SK-N-SH (cell line): ENCODE results near the gene TNFRSF19. TPM values are rescaled to one million over a fixed set of nuclear protein-coding genes. Genes with fewer than 3 reads are reported as not detected.

Experiments used
- CTCF ChIA-PET: fragments of 300-600, 350-600 bp; formaldehyde crosslinking; extraction: SDS; loops from one replicate; lab custom pipeline; 2021; lab: Yijun Ruan, JAX
- POLR2A ChIA-PET: fragments of 350-600 bp; sonication (Branson Sonifier 250); formaldehyde crosslinking; extraction: SDS; loops from one replicate; lab custom pipeline; 2020; ENCODE audit warnings: antibody characterized with exemption, inconsistent platforms; lab: Yijun Ruan, JAX
- DNase-seq: peaks from one replicate; pipeline ENCODE4 v3.0.0; 2012
- H2AFZ ChIP-seq: fragments of 200-600 bp; sonication (generic); 2 replicates; pipeline ENCODE4 v1.8.1; 2016; ENCODE audit warnings: antibody characterized with exemption, mild to moderate bottlenecking, low read depth
- H3F3A ChIP-seq: fragments of 200-600 bp; sonication (generic); replicated peaks from 2 replicates; pipeline ENCODE3; 2016; ENCODE audit warnings: antibody characterized with exemption, mild to moderate bottlenecking; ENCODE audit not compliant: insufficient read depth
- H3K27ac ChIP-seq, 2 experiments: fragments of 200-500 bp in 1 of 2; fragments of 200-600 bp in 1 of 2; sonication (Bioruptor generic) in 1 of 2; sonication (generic), shearing (Covaris generic) in 1 of 2; 2 replicates each; pipeline versions ENCODE4 v1.5.1 to v1.6.1; 2014 to 2016; ENCODE audit warnings: low read depth in 2 of 2, inconsistent platforms in 1 of 2, low read length in 1 of 2, mild to moderate bottlenecking in 1 of 2, mixed read lengths in 1 of 2
- H3K27me3 ChIP-seq: fragments of 200-600 bp; sonication (generic), shearing (Covaris generic); 2 replicates; pipeline ENCODE4 v1.6.1; 2016; ENCODE audit warnings: mixed run types; ENCODE audit not compliant: insufficient read depth
- H3K36me3 ChIP-seq, 2 experiments: fragments of 200-500 bp in 1 of 2; fragments of 200-600 bp in 1 of 2; sonication (Bioruptor generic) in 1 of 2; sonication (generic) in 1 of 2; replicated peaks in 1 of 2; 2 replicates each; pipeline versions ENCODE3 to v1.5.1; 2014 to 2016; ENCODE audit warnings: low read length in 1 of 2, mild to moderate bottlenecking in 1 of 2; ENCODE audit not compliant: insufficient read depth in 2 of 2, control insufficient read depth in 1 of 2
- H3K4me1 ChIP-seq, 2 experiments: fragments of 200-500 bp in 1 of 2; fragments of 200-600 bp in 1 of 2; sonication (Bioruptor generic) in 1 of 2; sonication (generic), shearing (Covaris generic) in 1 of 2; 2 replicates each; pipeline versions ENCODE4 v1.5.1 to v1.6.1; 2014 to 2016; ENCODE audit warnings: low read depth in 1 of 2, low read length in 1 of 2, mixed run types in 1 of 2; ENCODE audit not compliant: insufficient read depth in 2 of 2, control insufficient read depth in 1 of 2
- H3K4me2 ChIP-seq: fragments of 200-600 bp; sonication (generic), shearing (Covaris generic); 2 replicates; pipeline ENCODE4 v1.6.1; 2017; ENCODE audit warnings: mixed run types
- H3K4me3 ChIP-seq, 2 experiments: fragments of 200-500 bp in 1 of 2; fragments of 200-600 bp in 1 of 2; sonication (Bioruptor generic) in 1 of 2; sonication (generic), shearing (Covaris generic) in 1 of 2; 2 replicates each; pipeline versions ENCODE4 v1.5.1 to v1.8.1; 2014 to 2016; ENCODE audit warnings: low read depth in 2 of 2, inconsistent platforms in 1 of 2, low read length in 1 of 2, mild to moderate bottlenecking in 1 of 2, mixed read lengths in 1 of 2, moderate library complexity in 1 of 2
- H3K79me2 ChIP-seq: fragments of 200-600 bp; sonication (generic); 2 replicates; pipeline ENCODE4 v1.8.1; 2017; ENCODE audit warnings: mild to moderate bottlenecking; ENCODE audit not compliant: insufficient read depth
- H3K9ac ChIP-seq: fragments of 200-600 bp; sonication (generic); 2 replicates; pipeline ENCODE4 v1.6.1; 2017; ENCODE audit warnings: mixed run types
- H3K9me2 ChIP-seq: fragments of 200-600 bp; sonication (generic); 2 replicates; pipeline ENCODE4 v1.6.1; 2017; ENCODE audit warnings: mixed run types
- H3K9me3 ChIP-seq: fragments of 200-600 bp; sonication (generic); 2 replicates; pipeline ENCODE4 v1.6.1; 2017; ENCODE audit warnings: mixed run types, mild to moderate bottlenecking, moderate library complexity
- H4K20me1 ChIP-seq: fragments of 200-600 bp; sonication (generic); 2 replicates; pipeline ENCODE4 v1.6.1; 2017; ENCODE audit warnings: mild to moderate bottlenecking, mixed run types; ENCODE audit not compliant: insufficient read depth
- EP300 ChIP-seq, 2 experiments: IDR thresholded peaks; 2 replicates each; pipeline versions ENCODE4 v1.4.0 to v1.6.1; 2012; ENCODE audit warnings: borderline replicate concordance in 1 of 2, low read depth in 1 of 2, low read length in 1 of 2
- EZH2phosphoT487 ChIP-seq: fragments of 200-600 bp; sonication (generic); IDR thresholded peaks from 2 replicates; pipeline ENCODE4 v1.6.1; 2017; ENCODE audit warnings: low read depth, mixed run types, mild to moderate bottlenecking, antibody characterized with exemption, moderate library complexity, borderline replicate concordance
- FOSL2 ChIP-seq: IDR thresholded peaks from 2 replicates; pipeline ENCODE4 v1.4.0; 2012; ENCODE audit warnings: low read depth, mild to moderate bottlenecking, moderate library complexity, borderline replicate concordance
- FOXM1 ChIP-seq: IDR thresholded peaks from 2 replicates; pipeline ENCODE4 v1.4.0; 2012; ENCODE audit warnings: low read depth, mild to moderate bottlenecking
- JUND ChIP-seq: IDR thresholded peaks from 2 replicates; pipeline ENCODE4 v1.4.0; 2012
- PBX3 ChIP-seq: IDR thresholded peaks from 2 replicates; pipeline ENCODE4; 2012
- RAD21 ChIP-seq: IDR thresholded peaks from 2 replicates; pipeline ENCODE4 v1.6.1; 2012; ENCODE audit warnings: mild to moderate bottlenecking, low read length
- SMC3 ChIP-seq: IDR thresholded peaks from 2 replicates; pipeline ENCODE4 v1.6.1; 2012; ENCODE audit warnings: low read depth, low read length, improper control_type of control experiment
- TAF1 ChIP-seq: IDR thresholded peaks from 2 replicates; pipeline ENCODE4 v1.6.1; 2012; ENCODE audit warnings: low read depth, mild to moderate bottlenecking, low read length, moderate library complexity, borderline replicate concordance
- TEAD4 ChIP-seq: IDR thresholded peaks from 2 replicates; pipeline ENCODE4 v1.4.0; 2012; ENCODE audit warnings: mild to moderate bottlenecking, borderline replicate concordance; ENCODE audit not compliant: insufficient read depth
- WGBS: methylation state at CpG from one replicate; pipeline ENCODE4 v1.1.6; 2017; ENCODE audit warnings: low lambda C conversion rate; 5-methylcytosine and 5-hydroxymethylcytosine counted together
- polyA plus RNA-seq, 3 experiments: library from polyadenylated mRNA; depleted of rRNA; stranded (reverse); fragments of >200 nt; gene quantifications; 2 replicates each; pipeline ENCODE4 v1.2.3, GENCODE V29; 2012
- TF ChIP-seq, protein P1 (sequence below): fragments of 150-350 bp; IDR thresholded peaks from 2 replicates; pipeline ENCODE4 v1.6.1; 2016; ENCODE audit warnings: mild to moderate bottlenecking, low read depth, low read length

The TNFRSF19 gene
- polyA plus RNA-seq, 1 of the 3 experiments (the other 2 are of a cell fraction) = 4.6 TPM

DNA sequence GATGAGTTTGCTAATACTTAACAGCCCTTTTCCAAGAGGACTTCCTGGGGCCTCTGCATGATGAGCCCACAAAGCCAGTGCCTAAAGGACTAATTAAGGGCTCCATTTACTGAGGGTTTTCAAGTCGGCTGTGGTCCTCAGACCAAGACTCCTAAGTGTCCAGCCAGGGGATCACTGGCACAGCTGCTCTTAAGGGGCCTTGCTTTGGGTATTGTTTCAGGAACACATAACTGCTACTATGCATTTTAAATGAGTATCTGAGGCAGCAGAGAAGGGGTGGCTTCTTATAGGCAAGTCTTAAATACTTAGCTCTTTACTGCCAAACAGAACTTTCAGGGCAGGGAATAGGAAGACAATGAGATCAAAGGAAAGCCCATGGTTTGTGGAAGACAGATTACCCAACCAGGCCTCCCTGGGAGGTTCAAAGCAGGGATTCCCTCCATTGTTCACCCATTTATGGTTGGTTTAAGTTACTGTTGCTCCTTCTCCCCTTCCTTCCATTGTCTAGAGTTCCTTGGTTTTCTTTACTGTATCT is 61.9 kb downstream of the TNFRSF19 start:
- no peaks in the 10 kb centered on the region for H3K9me3 ChIP-seq
- no peak overlapping the region for H3K9ac ChIP-seq
- no peaks in the 10 kb centered on the region for H3F3A ChIP-seq
- no peak overlapping the region for H3K4me2 ChIP-seq
- no peak overlapping the region for H2AFZ ChIP-seq
- H3K4me3 ChIP-seq = no peak overlapping the region
- peaks cover 0 to 5% of the 10 kb centered on the region in 2 experiments; a peak in 1 of 4 replicates for H3K4me1 ChIP-seq
- TF ChIP-seq TAF1 (no peak), EZH2phosphoT487 (no peak), FOSL2 (no peak), JUND (no peak), SMC3 (no peak), TEAD4 (no peak)
- TF ChIP-seq, protein P1, sequence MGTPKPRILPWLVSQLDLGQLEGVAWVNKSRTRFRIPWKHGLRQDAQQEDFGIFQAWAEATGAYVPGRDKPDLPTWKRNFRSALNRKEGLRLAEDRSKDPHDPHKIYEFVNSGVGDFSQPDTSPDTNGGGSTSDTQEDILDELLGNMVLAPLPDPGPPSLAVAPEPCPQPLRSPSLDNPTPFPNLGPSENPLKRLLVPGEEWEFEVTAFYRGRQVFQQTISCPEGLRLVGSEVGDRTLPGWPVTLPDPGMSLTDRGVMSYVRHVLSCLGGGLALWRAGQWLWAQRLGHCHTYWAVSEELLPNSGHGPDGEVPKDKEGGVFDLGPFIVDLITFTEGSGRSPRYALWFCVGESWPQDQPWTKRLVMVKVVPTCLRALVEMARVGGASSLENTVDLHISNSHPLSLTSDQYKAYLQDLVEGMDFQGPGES = no peak
- no peaks in the 10 kb centered on the region for H3K79me2 ChIP-seq
- ChIA-PET POLR2A (no interaction called here), CTCF (interaction anchor here (0.7 to 1.6 kb wide), 2 partner anchors 53 kb away, joined by 3 to 4 read pairs; no protein-coding TSS in a partner anchor)
- no peaks in the 10 kb centered on the region for H3K9me2 ChIP-seq
- no peak overlapping the region for H3K27ac ChIP-seq
- WGBS = 78% methylated on average over 1 of the region's 1 CpG
- DNase-seq = no peak
- no peaks in the 10 kb centered on the region for H4K20me1 ChIP-seq
- H3K27me3 ChIP-seq = no peaks in the 10 kb centered on the region
- peaks cover 0 to 5% of the 10 kb centered on the region in 2 experiments for H3K36me3 ChIP-seq

DNA sequence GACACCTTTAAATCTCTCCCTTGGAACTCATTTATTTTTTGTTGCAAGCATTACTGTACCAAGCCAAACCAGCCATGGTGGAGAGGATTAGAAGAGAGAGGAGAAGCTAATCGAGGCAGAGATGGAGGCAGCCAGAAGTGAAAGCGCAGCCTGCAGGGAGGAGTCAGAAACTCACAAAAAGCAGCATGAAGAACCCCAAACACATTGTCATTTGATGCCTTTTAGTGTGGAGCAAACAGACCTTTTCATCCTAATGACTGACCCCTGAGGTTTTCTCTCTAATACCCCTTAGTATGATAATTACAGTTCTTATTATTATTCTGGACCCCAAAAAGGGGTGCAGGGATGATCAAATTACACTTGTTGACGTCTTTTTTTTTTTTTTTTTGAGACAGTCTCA is 62.5 kb downstream of the TNFRSF19 start:
- H3K9ac ChIP-seq = no peak overlapping the region
- POLR2A ChIA-PET = no interaction called here
- H2AFZ ChIP-seq = no peak overlapping the region
- TF ChIP-seq FOXM1 = no peak
- no peak for TF ChIP-seq PBX3
- TF ChIP-seq, all 33 proteins: peak for 0
- Histone ChIP-seq H3K9me2 (no peaks in the 10 kb centered on the region), H4K20me1 (no peaks in the 10 kb centered on the region), H3F3A (no peaks in the 10 kb centered on the region), H3K9me3 (no peaks in the 10 kb centered on the region), H3K4me2 (no peak overlapping the region), H3K27me3 (no peaks in the 10 kb centered on the region), H3K79me2 (no peaks in the 10 kb centered on the region), H3K4me1 (peaks cover 0 to 5% of the 10 kb centered on the region in 2 experiments; a peak in 1 of 4 replicates), H3K36me3 (no peaks in the 10 kb centered on the region), H3K27ac (no peak overlapping the region), H3K4me3 (no peak overlapping the region)
- CTCF ChIA-PET = interaction anchor here (1.6 kb wide), 1 partner anchor 54 kb away, joined by 4 read pairs; no protein-coding TSS in a partner anchor
- WGBS = 80% methylated on average over 3 of the region's 3 CpGs
- no peak for DNase-seq

DNA sequence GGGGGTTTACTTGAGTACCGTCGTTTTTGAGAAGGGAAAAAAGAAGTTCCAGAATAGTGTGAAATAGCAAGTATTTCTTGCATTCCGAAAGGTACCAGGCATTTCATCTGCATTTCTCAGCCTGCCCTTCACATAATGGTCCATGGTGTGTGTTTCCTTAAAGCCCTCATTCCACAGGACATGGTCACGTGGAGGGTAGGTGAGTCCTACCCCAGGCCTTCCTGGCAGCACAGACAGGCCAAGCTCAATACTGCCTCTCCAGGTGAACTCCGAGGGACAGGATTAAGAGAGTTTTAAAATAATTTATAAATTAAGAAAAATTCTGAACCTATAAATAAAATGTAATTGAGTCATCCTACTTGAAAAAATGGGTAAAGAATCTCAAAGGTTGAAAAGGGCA is 64.7 kb downstream of the TNFRSF19 start:
- TF ChIP-seq RAD21 = no peak
- TF ChIP-seq EP300 (IDR thresholded peaks at IDR 0.05; ENCODE audit: borderline replicate concordance in 1 of 2, low read depth in 1 of 2, low read length in 1 of 2) = no peak
- no peak for TF ChIP-seq JUND
- TF ChIP-seq, all 33 proteins: peak for 0
- Histone ChIP-seq H3K27ac (no peak overlapping the region), H3K9ac (no peak overlapping the region), H3F3A (no peaks in the 10 kb centered on the region), H3K79me2 (no peaks in the 10 kb centered on the region), H3K4me3 (no peak overlapping the region), H3K27me3 (no peaks in the 10 kb centered on the region), H4K20me1 (no peaks in the 10 kb centered on the region), H2AFZ (no peak overlapping the region), H3K4me1 (peaks cover 0 to 3% of the 10 kb centered on the region in 2 experiments; a peak in 1 of 4 replicates), H3K36me3 (no peaks in the 10 kb centered on the region), H3K9me2 (no peaks in the 10 kb centered on the region), H3K4me2 (no peak overlapping the region), H3K9me3 (no peaks in the 10 kb centered on the region)
- WGBS = 97% methylated on average over 5 of the region's 5 CpGs
- DNase-seq = no peak
- POLR2A ChIA-PET = no interaction called here
- CTCF ChIA-PET = no interaction called here
